WTC11 (cell line): ENCODE results near the gene EIF4H.

Experiments used
- ATF1 ChIP-seq: sonication (generic); formaldehyde crosslinking; IDR thresholded peaks from 2 replicates; pipeline ENCODE4 v1.8.1; 2023; ENCODE audit warnings: mild to moderate bottlenecking, moderate library complexity, missing genetic modification reagents
- ATF3 ChIP-seq: sonication (generic); formaldehyde crosslinking; conservative IDR thresholded peaks from 2 replicates; pipeline ENCODE4 v1.8.1; 2022; ENCODE audit warnings: mild to moderate bottlenecking, missing genetic modification reagents
- CBFB ChIP-seq: sonication (generic); formaldehyde crosslinking; IDR thresholded peaks from 2 replicates; pipeline ENCODE4 v1.8.1; 2022; ENCODE audit warnings: mild to moderate bottlenecking, low read depth, missing genetic modification reagents
- CREB1 ChIP-seq: sonication (generic); formaldehyde crosslinking; IDR thresholded peaks from 2 replicates; pipeline ENCODE4 v1.8.0; 2023; ENCODE audit warnings: mild to moderate bottlenecking, missing genetic modification reagents
- MLX ChIP-seq: sonication (generic); formaldehyde crosslinking; IDR thresholded peaks from 2 replicates; pipeline ENCODE4 v1.8.1; 2023; ENCODE audit warnings: mild to moderate bottlenecking, missing genetic modification reagents, moderate library complexity
- SP1 ChIP-seq: sonication (generic); formaldehyde crosslinking; conservative IDR thresholded peaks from 2 replicates; pipeline ENCODE4 v1.8.1; 2022; ENCODE audit warnings: missing genetic modification reagents
- ZNF138 ChIP-seq: sonication (generic); formaldehyde crosslinking; conservative IDR thresholded peaks from 2 replicates; pipeline ENCODE4 v1.8.1; 2022; ENCODE audit warnings: mild to moderate bottlenecking, moderate library complexity, missing genetic modification reagents
- ZNF232 ChIP-seq: sonication (generic); formaldehyde crosslinking; IDR thresholded peaks from 2 replicates; pipeline ENCODE4 v1.8.0; 2022; ENCODE audit warnings: mild to moderate bottlenecking, missing genetic modification reagents
- TF ChIP-seq, protein P1 (sequence below): fragments of 200-600 bp; IDR thresholded peaks from 2 replicates; pipeline ENCODE4 v1.8.0; 2022; ENCODE audit warnings: antibody characterized with exemption
- TF ChIP-seq, protein P2 (sequence below): fragments of 250-450 bp; sonication (Bioruptor Pico); IDR thresholded peaks from 2 replicates; pipeline ENCODE4 v2.1.2; 2022; ENCODE audit warnings: mild to moderate bottlenecking, moderate library complexity
- TF ChIP-seq, protein P3 (sequence below): sonication (generic); formaldehyde crosslinking; IDR thresholded peaks from 2 replicates; pipeline ENCODE4 v1.8.1; 2022; ENCODE audit warnings: low read depth, missing genetic modification reagents, borderline replicate concordance

DNA sequence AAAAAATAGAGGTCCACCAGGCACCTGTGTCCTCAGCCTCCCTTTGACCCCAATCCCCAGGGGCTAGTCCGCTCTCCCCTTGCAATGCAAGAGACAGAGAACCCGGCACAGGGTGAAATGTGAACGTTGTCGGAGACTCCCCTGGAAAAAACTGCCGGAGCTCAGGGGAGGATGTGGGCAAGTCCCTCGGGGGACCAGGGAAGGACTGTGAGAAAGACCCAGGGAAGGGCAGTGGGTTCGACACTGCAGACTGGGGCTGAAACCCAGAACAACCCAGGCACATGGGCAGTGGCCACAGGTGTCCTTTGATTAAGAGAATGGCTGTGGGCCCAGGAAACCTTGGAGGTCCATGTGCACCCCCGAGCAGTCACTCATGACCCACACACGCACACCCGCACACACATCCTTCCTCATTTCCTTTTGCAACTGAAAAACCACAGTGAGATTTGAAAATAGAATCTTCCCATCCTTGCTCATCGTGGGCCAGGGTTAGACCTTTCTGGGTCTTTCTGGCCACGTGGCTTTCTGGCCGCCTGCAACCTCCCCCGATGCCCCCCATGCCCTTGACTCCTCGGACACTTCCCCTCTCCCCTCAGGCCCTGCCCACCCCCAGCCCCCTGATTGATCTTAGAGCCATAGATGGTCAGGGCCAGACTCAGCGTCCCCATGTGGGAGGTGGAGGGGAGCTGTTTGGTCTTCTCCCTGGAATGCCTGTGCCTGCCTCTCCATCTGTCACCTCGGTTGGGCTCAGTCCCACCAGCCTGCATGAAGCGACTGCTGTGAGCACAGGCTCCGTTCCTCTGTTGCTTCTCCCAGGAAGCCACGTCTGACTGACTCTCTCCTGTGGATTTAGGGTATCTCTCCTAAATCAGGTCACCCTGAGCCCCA lies 43.5 kb downstream of the EIF4H start:
- TF ChIP-seq ZNF138 (CRISPR knock-in tag) (no peak), ATF1 (CRISPR knock-in tag) (no peak), MLX (CRISPR knock-in tag) (no peak), ATF3 (CRISPR knock-in tag) (no peak), ZNF232 (no peak), CREB1 (CRISPR knock-in tag) (no peak), CBFB (CRISPR knock-in tag) (no peak), SP1 (CRISPR knock-in tag) (no peak)
- TF ChIP-seq, protein P1, sequence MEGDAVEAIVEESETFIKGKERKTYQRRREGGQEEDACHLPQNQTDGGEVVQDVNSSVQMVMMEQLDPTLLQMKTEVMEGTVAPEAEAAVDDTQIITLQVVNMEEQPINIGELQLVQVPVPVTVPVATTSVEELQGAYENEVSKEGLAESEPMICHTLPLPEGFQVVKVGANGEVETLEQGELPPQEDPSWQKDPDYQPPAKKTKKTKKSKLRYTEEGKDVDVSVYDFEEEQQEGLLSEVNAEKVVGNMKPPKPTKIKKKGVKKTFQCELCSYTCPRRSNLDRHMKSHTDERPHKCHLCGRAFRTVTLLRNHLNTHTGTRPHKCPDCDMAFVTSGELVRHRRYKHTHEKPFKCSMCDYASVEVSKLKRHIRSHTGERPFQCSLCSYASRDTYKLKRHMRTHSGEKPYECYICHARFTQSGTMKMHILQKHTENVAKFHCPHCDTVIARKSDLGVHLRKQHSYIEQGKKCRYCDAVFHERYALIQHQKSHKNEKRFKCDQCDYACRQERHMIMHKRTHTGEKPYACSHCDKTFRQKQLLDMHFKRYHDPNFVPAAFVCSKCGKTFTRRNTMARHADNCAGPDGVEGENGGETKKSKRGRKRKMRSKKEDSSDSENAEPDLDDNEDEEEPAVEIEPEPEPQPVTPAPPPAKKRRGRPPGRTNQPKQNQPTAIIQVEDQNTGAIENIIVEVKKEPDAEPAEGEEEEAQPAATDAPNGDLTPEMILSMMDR: no peak
- TF ChIP-seq, protein P2, sequence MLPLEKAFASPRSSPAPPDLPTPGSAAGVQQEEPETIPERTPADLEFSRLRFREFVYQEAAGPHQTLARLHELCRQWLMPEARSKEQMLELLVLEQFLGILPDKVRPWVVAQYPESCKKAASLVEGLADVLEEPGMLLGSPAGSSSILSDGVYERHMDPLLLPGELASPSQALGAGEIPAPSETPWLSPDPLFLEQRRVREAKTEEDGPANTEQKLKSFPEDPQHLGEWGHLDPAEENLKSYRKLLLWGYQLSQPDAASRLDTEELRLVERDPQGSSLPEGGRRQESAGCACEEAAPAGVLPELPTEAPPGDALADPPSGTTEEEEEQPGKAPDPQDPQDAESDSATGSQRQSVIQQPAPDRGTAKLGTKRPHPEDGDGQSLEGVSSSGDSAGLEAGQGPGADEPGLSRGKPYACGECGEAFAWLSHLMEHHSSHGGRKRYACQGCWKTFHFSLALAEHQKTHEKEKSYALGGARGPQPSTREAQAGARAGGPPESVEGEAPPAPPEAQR (CRISPR knock-in tag): no peak
- TF ChIP-seq, protein P3, sequence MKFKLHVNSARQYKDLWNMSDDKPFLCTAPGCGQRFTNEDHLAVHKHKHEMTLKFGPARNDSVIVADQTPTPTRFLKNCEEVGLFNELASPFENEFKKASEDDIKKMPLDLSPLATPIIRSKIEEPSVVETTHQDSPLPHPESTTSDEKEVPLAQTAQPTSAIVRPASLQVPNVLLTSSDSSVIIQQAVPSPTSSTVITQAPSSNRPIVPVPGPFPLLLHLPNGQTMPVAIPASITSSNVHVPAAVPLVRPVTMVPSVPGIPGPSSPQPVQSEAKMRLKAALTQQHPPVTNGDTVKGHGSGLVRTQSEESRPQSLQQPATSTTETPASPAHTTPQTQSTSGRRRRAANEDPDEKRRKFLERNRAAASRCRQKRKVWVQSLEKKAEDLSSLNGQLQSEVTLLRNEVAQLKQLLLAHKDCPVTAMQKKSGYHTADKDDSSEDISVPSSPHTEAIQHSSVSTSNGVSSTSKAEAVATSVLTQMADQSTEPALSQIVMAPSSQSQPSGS (CRISPR knock-in tag): no peak
